ENCODE results near the gene APOF. TPM values are rescaled to one million over a fixed set of nuclear protein-coding genes. Genes with fewer than 3 reads are reported as not detected.

Gene APOF
- total and polyA plus RNA-seq, 9 of the 15 experiments (the other 6 are each of a cell fraction or from before 2014, with no cell fraction given), result 0.09 to 0.15 (median 0.12) TPM; not detected in 5

- peak; percentile 85 to 93 for TF ChIP-seq E2F6 (IDR thresholded peaks at IDR 0.05; ENCODE audit: borderline replicate concordance in 1 of 2, extremely low read depth in 1 of 2, insufficient read depth in 1 of 2, insufficient read length in 1 of 2, low read depth in 1 of 2, low read length in 1 of 2, poor library complexity in 1 of 2, severe bottlenecking in 1 of 2)
- TF ChIP-seq THAP7 (CRISPR knock-in tag; IDR thresholded peaks at IDR 0.05), result no peak
- TF ChIP-seq ZNF696 (CRISPR knock-in tag; conservative IDR thresholded peaks at IDR 0.05), result no peak
- TF ChIP-seq BCLAF1 (IDR thresholded peaks at IDR 0.05; ENCODE audit: borderline replicate concordance in 1 of 2, control insufficient read depth in 1 of 2, low read depth in 2 of 2, low read length in 1 of 2), result peak in 1 of 2 experiments; percentile 64; a peak in 1 of 4 replicates
- no peak for TF ChIP-seq ZNF24 (IDR thresholded peaks at IDR 0.05)
- TF ChIP-seq ZNF408 (CRISPR knock-in tag; IDR thresholded peaks at IDR 0.05; ENCODE audit: low read depth), result no peak
- no peak for TF ChIP-seq ZNF347 (CRISPR knock-in tag; IDR thresholded peaks at IDR 0.05; ENCODE audit: low read depth)
- no peak for TF ChIP-seq ATF2 (CRISPR knock-in tag; IDR thresholded peaks at IDR 0.05)
- TF ChIP-seq, protein P1, sequence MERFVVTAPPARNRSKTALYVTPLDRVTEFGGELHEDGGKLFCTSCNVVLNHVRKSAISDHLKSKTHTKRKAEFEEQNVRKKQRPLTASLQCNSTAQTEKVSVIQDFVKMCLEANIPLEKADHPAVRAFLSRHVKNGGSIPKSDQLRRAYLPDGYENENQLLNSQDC (CRISPR knock-in tag; IDR thresholded peaks at IDR 0.05), result no peak
- TF ChIP-seq FOXP4 (CRISPR knock-in tag; IDR thresholded peaks at IDR 0.05; ENCODE audit: borderline replicate concordance), result no peak
- TF ChIP-seq HMGN3 (IDR thresholded peaks at IDR 0.05; ENCODE audit: borderline replicate concordance, extremely low read depth, insufficient read length, low read depth, low read length), result peak; percentile 33
- TF ChIP-seq HDAC6 (IDR thresholded peaks at IDR 0.05; ENCODE audit: low read depth, low read length), result no peak
- 0 out of 2 replicates have a peak, but pooled peaks have one; percentile 50 for TF ChIP-seq ZNF431 (CRISPR knock-in tag; IDR thresholded peaks at IDR 0.05)
- no peak for TF ChIP-seq DNMT1 (IDR thresholded peaks at IDR 0.05)
- TF ChIP-seq OTX1 (CRISPR knock-in tag; IDR thresholded peaks at IDR 0.05), result no peak
- no peak for TF ChIP-seq ILF3 (IDR thresholded peaks at IDR 0.05; ENCODE audit: borderline replicate concordance)
Observed at GRCh38 chr12:56333679-56334489, 28.8 kb downstream of the APOF start, which contains the start of gene PAN2 (continued).

Measured in K562 (cell line).